Measurements from ENCODE around the gene KLHL30.
A peak's percentile ranks its signal among the peaks of the same experiment; 100 is the strongest.

The KLHL30 gene

GRCh38 chr2:238133499-238134392 lies 4.7 kb upstream of the KLHL30 start:
- no peak for DNase-seq

- no peak for DNase-seq
Measured at GRCh38 chr2:238134393-238134785, 4.1 kb upstream of the KLHL30 start.

GRCh38 chr2:238135601-238136150 lies 2.8 kb upstream of the KLHL30 start:
- DNase-seq, result no peak

- DNase-seq, result no peak
Measured at GRCh38 chr2:238136820-238137537, 1.5 kb upstream of the KLHL30 start.

GRCh38 chr2:238137885-238138284 lies 583 bp upstream of the KLHL30 start:
- no peak for DNase-seq

- no peak for DNase-seq
Measured at GRCh38 chr2:238139196-238140039, 950 bp downstream of the KLHL30 start.

- DNase-seq, result no peak
Measured at GRCh38 chr2:238140040-238140439, 1.6 kb downstream of the KLHL30 start.

GRCh38 chr2:238140721-238141540 lies 2.5 kb downstream of the KLHL30 start:
- DNase-seq, result no peak

GRCh38 chr2:238141541-238142318 lies 3.3 kb downstream of the KLHL30 start:
- DNase-seq, result no peak

- DNase-seq, result no peak
Measured at GRCh38 chr2:238142382-238143205, 4.1 kb downstream of the KLHL30 start.

- DNase-seq, result peak; percentile 26
Measured at GRCh38 chr2:238143239-238143951, 4.9 kb downstream of the KLHL30 start.

GRCh38 chr2:238144262-238144661 lies 5.8 kb downstream of the KLHL30 start:
- no peak for DNase-seq

- no peak for DNase-seq
Measured at GRCh38 chr2:238145046-238145445, 6.6 kb downstream of the KLHL30 start.

- no peak for DNase-seq
Measured at GRCh38 chr2:238145851-238146250, 7.4 kb downstream of the KLHL30 start.

- DNase-seq, result no peak
Measured at GRCh38 chr2:238146884-238147544, 8.5 kb downstream of the KLHL30 start.

- no peak for DNase-seq
Measured at GRCh38 chr2:238148981-238149380, 10.5 kb downstream of the KLHL30 start.

- no peak for DNase-seq
Measured at GRCh38 chr2:238149841-238150572, 11.5 kb downstream of the KLHL30 start.

GRCh38 chr2:238150686-238151085 lies 12.2 kb downstream of the KLHL30 start:
- no peak for DNase-seq
